GM19239 (cell line): ENCODE data around the gene SHC1.

ENCODE experiments used
- DNase-seq: peaks from one replicate; pipeline ENCODE4 v3.0.0; 2011; ENCODE audit warnings: low spot score; ENCODE audit not compliant: insufficient read length
- FAIRE-seq: peaks from 2 replicates; lab custom pipeline; 2011; peaks lifted over from hg19 to GRCh38; lab: Jason Lieb, UNC

The SHC1 gene

DNA sequence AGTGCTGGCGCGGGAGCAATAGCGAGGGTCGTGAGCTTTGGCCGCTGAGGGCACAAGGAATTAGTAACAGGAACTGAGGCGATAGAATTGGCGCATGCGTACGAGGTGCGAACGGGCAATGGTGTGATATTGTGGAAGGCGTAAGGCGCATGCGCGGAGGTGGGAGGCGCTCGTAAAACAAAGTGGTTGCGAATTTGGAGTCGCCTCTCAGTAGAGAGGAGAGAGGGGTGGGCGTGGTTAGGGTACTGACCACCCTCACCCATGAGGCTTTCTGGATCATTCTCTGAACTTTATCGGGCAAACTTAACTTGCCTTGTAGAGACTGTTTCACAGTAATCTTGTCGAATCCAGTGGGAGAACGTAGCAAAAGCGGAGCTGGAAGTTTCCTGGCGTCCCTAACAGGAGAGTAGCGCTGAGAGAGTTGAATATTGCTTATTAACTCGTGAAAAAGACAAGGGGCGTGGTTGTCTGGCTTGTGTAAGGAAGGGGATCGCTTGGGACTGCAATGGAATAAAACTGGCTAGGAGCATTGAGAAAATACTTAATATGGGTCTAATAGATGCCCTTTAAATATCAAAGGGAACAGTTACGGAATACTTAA, 4.4 kb upstream of the SHC1 start:
- DNase-seq (peak; percentile 65), FAIRE-seq (no peak)

DNA sequence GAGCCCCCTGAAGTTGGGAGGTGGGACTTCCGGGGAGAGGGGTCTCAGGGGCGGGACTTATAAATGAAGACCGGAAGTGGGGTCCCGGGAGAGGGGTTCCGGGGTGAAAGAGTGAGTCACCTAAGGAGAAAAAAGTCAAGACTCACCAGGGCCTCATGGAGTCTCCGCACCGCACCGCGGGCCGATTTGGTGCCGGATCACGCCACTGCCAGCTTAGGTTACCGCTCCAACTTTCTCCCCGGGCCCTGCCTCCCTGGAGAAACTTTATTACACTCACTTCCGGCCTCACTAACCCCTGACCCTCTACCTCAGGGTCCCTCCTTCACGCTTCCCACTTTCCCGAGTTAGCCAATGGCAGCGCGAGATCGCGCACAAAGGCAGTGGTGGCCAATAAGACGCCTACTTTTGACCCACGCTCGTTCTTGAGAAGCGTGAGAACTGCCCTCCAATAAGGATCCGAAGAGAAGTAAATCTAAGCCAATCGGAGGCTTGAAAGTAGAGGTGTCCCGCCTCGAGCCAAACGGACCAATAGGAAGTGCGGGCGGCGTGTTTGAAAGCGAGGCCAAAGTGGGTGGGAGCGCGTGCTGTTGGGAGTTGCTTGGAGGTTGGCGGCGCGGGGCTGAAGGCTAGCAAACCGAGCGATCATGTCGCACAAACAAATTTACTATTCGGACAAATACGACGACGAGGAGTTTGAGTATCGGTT, 3.7 kb upstream of the SHC1 start, which contains the start of gene CKS1B:
CKS1B (plus strand) TSS at position 580 of the 706 bp plus-strand sequence; CDS start at position 645, 65 bp downstream.
- peak; percentile 99 for FAIRE-seq
- DNase-seq: peak; percentile 88

DNA sequence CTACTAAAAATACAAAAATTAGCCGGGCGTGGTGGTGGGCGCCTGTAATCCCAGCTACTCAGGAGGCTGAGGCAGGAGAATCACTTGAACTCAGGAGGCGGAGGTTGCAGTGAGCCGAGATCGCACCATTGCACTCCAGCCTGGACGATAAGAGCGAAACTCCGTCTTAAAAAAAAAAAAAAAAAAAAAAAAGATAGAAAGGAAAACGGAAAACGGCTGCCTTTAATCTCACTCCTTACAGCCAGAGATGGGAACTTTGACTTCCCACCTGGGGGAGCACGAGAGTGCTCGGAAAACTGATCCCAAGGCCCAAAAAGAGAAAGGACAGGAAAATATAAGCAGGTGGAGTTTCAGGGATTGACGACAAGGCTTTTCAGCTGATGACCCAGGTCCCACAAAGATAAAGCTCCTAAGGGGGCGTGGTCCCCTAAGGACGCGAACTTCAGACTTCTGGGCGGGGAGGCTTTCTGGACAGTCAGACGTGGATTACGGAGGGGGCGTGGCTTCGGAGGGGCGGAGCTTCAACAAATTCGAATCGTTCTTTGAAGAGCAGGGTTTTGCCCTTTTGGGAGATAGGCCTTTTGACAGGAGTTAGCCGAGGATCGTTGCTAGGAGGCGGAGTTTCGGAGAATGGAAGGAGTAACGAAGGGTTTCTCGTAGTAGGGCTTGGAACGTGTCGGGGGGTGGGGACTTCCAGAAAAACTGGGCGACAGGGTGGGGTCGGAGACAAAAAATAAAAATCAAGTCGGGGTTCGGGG, 3.0 kb upstream of the SHC1 start:
- FAIRE-seq (no peak), DNase-seq (peak; percentile 84)

DNA sequence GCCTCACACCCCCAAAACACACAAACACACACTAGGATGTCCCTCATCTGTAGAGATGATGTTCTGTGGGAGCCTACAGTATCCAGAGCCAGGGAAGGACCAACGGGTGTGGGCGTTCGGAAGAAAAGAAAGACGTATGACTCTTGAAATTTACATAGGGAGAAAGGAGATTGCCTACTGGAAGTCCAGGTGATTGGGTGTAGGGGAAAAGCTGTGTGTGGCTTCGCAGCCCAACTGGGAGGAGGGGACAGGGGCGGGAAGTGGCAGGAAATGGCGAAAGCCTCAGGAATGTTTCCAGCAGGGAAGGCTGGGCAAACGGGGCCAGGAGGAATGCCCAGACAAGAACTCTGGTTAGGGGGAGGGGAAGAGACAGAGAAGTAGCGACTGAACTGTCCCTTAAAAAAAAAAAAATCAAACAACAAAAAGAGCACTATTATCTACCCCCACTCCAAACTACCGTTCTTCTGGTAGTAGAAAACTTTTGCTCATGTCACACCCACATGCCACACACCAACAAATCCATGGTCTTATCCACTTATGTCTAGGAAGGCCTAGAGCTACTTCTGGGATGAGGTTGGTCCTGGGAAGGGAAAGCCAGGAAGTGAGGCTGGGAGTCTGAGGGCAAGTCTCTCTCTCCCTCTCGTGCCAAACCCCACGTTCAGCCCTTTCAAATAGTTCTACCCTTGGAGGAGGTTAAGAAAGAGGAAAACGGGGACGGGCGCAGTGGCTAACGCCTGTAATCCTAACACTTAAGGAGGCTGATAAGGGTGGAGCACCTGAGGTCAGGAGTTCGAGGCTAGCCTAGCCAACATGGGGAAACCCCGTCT, 2.2 kb upstream of the SHC1 start:
- FAIRE-seq (no peak), DNase-seq (no peak)

DNA sequence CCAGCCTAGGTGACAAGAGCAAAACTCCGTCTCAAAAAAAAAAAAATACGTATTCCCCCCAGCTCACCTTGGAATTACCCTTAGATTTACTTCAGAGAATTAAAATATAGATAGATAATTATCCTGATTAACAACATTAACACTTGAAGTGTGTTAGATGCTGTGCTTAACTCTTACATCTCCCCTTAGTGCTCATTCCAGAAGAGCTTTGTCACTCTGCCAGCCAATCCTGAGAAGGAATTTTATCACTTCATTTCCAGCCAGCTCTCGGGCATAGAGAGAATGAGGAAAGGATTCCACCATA, 1.6 kb upstream of the SHC1 start:
- DNase-seq (no peak), FAIRE-seq (no peak)

DNA sequence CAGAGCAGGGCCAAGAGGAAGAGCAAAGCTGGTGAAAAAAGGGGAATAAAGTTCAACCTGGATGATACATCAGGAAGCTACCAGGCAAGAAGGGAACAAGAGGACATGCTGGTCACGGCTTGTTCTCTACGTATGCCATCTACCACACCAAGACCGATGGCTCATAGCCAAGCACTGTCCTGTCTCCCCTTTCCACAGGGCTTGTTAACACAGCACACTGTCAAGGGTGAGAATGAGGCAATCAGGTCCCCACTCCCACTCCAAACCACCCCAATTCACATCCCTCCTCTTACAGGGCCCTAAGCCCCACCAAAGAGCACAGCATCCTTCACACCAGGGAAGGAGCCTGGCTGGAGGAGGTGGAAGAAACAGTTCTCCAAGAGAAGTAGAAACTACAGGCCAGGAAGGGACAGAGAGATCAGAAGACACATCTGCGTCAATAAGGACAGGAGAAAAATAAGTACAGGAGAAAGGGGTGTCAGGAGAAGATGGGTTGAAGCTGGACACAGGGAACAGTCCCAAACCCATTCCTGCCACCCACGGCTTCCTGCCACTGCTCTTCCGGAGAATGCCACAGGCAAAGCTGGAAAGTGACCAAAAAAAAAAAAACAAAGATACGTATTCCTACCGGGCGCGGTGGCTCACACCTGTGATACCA, 923 bp upstream of the SHC1 start:
- DNase-seq (no peak), FAIRE-seq (no peak)

DNA sequence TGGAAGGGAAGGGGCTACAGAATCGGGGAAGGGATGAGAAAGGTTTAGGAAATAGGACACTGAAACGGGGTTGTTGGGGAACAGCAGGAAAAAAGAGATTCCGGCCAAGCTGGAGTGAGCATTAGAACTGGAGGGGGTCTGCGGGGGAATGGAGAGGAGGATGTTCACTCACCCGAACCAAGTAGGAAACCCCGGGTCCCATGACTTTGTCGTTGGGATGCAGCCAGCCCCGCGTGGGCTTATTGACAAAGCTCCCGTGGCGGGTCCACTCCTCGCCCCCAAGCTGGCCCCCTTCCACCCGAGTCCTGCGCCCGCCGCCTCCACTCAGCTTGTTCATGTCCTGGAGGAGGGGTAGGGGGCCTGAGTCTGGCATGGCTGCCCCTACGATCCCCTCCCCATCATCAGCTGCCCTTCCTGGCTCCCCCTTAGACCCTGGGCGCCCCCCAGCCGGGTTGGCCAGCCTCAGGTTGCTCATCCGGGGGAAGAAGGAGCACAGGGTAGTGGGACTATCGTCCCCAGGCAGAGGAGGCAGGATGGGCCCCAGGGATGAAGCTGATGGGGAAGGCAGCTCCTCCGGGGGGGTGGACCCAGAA, 591 bp downstream of the SHC1 start:
- FAIRE-seq: no peak
- DNase-seq: no peak

DNA sequence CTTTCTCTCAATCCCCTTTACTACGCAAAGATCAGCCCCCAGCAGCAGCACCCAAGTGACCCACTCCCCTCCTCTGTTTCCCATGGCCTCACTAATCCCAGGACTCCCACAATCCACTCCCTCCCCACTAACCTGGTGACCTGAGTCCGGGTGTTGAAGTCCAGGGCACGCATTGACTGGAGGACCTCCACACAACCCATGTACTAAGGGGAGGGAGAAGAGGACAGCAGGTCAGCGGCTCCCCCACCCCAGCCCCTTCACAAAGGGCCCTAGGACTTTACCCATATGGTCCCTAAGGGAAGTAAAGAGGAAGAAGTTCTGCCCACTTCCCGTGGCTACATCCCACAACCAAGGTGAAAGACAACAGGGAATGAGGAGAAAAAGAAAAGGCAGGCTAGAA, 1.3 kb downstream of the SHC1 start:
- no peak for FAIRE-seq
- DNase-seq: no peak

DNA sequence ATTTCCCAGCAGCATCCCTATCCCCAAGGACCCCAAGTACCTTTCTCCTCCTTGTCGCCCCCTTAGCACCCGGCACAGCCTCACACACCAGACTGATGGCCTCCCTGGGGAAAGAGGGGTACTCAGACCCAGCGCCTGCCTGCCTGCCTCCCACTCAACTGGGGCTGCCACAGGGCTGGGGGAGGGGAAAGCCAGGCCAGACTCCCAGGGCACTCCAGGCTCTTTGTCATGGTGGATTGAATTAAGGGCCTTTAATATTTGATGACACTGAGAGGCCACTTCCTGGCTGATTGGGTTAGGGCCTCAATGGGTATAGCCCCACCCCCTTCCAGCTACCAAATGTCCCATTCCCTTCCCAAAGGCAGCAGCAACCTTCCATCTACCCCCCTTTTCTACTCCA, 1.8 kb downstream of the SHC1 start:
- FAIRE-seq (no peak), DNase-seq (no peak)

DNA sequence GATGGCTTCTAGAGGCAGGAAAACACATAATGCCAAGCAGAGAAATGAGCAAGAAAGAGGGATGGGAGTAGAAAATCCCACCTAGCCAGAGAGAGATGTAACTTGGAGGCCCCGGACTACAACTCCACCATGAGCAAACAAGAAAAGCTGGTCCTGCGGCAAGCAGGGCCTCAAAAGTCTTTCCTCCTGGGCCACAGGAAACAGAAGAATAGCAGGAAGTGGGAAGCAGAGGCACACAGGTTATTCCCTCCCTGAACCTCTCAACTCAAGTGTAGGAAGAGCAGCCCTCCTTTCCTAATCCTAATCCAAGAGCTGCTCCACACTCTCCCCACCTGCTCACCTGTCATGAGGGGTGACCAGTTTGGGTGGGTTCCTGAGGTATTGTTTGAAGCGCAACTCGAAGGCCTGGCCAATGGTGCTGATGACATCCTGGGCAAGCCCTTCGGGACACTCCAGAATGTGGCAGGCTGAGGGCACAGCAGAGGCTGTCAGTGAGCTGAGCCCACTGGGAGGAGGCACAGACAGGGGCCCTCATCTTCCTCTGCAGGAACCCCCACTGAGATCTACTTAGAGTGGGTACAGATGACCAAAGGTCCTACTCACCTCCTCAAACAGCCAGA, 3.1 kb downstream of the SHC1 start:
- FAIRE-seq: no peak

DNA sequence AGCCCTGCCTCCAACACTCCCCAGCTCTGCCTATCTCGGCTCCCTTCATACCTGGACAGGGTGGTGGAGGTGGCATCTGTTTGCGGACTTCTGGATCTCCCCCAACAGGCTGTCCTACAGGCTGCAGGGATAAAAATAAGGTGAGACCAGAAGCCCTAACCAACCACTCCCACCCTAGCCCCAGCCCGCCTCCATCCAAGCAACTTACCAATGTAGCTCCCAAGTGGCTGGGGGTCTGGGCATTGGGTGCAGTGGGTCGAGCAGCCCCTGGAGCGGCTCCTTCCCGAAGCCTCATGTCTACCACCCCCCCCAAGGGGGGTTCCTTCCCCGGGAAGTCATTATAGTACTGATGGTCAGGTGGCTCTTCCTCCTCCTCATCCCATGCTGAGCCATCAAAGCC, 4.4 kb downstream of the SHC1 start:
- FAIRE-seq: no peak
- DNase-seq: no peak

More for the DNA sequence above, 3.1 kb downstream of the SHC1 start:
- DNase-seq: no peak

DNA sequence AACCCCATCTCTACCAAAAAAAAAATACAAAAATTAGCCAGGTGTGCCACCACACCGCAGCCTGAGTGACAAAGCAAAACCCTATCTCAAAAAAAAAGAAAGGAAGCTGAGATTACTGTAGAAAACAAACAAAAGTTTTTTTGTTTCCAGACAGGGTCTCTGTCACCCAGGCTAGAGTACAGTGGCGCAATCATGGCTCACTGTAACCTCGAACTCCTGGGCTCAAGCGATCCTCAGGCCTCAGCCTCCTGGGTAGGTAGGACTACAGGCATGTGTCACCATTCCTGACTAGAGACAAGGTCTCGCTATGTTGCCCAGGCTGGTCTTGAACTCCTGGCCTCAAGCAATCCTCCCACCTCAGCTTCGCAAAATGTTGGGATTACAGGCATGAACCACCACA, 6.2 kb downstream of the SHC1 start:
- no peak for DNase-seq
- FAIRE-seq: no peak

DNA sequence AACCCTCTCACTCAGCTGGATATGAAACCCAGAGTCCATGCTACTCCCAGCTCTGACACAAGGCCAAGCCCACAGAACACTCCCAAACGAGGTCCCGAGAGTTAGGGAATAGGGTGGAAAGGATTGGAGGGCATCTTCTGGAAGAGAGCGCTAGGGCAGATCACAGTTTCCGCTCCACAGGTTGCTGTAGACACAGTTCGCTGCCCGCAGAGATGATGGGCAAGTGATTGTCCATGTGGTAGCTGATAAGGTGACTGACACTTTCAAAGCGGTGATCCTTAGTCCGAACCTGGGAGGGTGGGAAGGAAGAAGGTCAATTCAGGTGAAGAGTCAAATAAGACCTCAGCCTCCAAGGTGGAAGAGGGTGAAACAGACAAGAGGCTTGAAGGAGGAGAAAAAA, 6.9 kb downstream of the SHC1 start:
- FAIRE-seq (no peak), DNase-seq (no peak)

DNA sequence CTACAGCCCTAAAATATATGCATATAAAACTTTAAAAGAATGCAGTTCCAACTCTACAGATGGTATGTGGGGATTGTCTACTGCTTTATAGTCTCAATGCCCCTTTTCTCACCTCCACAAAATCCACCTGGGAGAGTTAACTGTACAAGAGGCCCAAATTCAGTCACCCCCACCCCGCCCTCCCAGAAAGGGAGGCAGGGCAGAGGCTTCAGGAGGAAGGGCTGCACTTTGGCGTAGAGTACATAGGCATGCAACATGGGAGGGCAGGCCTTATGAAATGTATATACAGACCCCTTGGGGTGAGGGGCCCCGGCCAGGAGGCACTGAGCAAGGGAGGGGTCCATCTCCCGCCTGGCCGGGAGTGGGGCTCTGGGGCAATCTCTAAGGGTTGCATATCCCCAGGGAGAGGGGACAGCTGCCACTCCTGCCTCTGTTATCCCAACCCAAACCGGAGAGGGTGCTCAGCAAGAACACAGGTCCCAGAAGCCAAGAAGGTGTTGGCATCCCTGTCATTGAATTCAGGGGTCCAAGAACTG, 7.7 kb downstream of the SHC1 start:
- FAIRE-seq (no peak), DNase-seq (no peak)

DNA sequence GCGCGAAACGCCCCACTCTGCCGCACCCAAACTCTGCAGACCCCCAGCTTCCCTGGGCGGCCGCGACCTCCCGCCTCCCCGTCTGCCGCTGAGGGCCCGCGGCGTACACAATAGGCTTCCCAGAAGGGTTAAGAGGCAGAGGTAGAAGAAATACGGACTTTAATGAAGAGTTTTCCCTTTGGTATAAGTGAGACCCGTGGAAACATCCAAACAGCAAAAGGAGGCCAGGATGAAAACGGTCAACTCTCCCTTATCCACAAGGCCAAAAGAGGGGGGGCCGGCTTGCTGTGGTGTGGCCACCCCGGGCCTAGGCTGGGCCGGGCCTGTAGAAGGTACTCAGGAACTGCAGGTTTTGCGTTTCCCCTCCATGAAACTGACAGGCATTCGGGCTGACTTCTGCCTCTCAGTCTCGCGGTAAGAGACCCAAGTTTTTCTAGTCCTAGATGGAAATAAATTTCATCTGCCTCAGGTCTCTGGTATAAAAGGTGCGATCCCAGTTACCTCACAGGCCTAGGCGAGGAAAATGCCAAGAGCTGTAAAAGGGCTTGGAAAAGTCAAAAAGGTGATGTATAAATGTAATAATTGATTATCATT, 8.3 kb downstream of the SHC1 start:
- DNase-seq: no peak
- no peak for FAIRE-seq

DNA sequence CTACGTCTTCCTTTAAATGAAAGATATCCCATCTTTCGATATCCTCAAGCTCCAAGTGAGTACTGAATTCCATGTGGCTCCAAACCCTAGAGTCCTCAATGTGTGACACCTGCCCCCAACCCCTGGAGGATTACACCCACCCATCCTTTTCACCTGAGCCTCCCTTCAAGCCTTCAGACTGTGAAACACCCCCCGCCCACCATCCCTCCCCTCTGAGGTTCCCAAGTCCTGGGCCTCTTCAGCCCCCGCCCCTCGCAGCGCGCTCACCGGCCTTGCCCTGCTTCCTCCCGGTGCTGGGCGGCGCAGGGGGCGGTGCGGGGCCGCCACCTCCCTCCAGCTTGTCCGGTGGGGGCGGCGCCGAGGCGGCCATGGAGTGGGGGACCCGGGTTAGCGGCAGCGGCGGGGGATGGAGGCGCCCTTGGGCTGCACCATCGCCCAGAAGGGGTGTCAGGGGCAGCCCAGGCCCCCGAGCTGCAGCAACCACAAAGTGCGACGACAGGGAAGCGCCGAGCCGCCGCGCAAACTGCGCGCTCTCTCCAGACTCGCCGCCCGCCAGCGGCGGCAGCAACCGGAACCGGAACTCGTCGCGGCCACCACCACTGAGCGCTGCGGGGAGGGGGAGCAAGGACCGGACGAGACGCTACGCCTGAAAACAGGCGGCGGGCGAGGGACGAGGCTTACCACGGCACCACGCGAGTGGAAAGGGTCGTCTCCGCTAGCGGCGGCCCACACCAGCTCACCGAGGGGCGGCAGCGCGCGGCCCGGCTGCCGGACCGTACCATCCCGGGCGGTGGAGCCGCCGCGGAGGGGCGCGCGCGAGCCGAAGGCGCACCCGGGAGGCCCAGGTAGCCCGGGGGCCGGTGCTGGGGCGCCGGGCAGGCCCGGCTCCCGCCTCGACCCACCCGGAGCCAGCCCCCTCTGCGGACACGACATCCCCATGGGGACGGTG, 9.1 kb downstream of the SHC1 start, which contains the start of gene PYGO2:
PYGO2 (minus strand) TSS at position 576 of the 949 bp plus-strand sequence; CDS start at position 370, 206 bp downstream.
- DNase-seq (peak; percentile 84), FAIRE-seq (no peak)

DNA sequence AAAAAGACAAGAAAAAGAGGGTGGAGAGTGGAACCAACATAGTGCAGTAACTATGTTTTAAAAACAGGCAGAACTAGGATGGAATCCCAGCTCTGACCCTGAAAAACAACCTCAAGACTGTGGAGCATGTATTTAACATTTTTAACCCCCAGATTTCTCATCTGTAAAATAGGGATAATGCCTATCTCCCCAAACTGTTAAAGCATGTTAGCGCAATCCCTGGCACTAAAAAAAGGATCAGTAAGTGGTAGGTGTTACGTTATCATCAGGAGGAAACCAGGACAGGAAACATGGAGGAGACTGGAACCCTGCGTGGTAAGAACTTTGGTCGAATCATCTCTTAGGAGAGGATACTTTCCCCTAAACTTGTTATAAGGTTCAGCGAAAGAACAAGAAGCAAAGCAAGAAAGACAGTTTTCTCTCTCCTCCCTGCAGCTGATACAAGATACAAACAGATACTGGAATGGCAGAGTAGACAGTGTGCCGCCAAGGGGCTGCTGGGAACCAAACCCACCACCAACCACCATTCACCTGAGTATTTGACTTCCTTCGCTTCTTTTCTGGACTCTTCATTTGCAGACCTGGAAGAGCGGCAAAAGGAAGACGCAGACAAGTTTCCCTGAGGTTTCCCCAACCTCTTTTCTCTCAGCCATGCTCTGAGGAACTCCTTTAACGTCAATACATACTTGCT, 10.0 kb downstream of the SHC1 start:
- FAIRE-seq (peak; percentile 42), DNase-seq (no peak)
